Thyroid gland (tissue), 4 donors: ENCODE results near the gene ASCC3. TPM values are rescaled to one million over a fixed set of nuclear protein-coding genes. Genes with fewer than 3 reads are reported as not detected.

Source experiments
- DNase-seq, 2 donors: peaks; one replicate each; pipeline ENCODE4 v3.0.0-alpha.2; 2019
- H3K27ac ChIP-seq, 3 donors: fragments of 200-600 bp; sonication (generic); 1 replicate in 2 of 3; 2 replicates in 1 of 3; pipeline ENCODE4 v1.5.1; 2016 to 2019; ENCODE audit warnings: mild to moderate bottlenecking in 1 of 3, moderate library complexity in 1 of 3
- H3K27me3 ChIP-seq: fragments of 200-600 bp; sonication (generic); one replicate; pipeline ENCODE4 v1.5.1; 2019
- H3K36me3 ChIP-seq, 2 donors: fragments of 200-600 bp; sonication (generic); one replicate each; pipeline ENCODE4 v1.5.1; 2016 to 2019
- H3K4me1 ChIP-seq, 2 donors: fragments of 200-600 bp; sonication (generic); one replicate each; pipeline ENCODE4 v1.5.1; 2017 to 2019
- H3K4me3 ChIP-seq, 3 donors: fragments of 200-600 bp; sonication (generic); replicated peaks in 1 of 3; 1 replicate in 2 of 3; 2 replicates in 1 of 3; pipeline ENCODE4 v1.5.1; 2016; ENCODE audit warnings: mild to moderate bottlenecking in 1 of 3
- H3K9me3 ChIP-seq: fragments of 200-600 bp; sonication (generic); one replicate; pipeline ENCODE4 v1.5.1; 2017
- POLR2A ChIP-seq, 2 donors: fragments of 450-650 bp; IDR thresholded peaks; one replicate each; pipeline ENCODE4 v1.6.1; 2017; ENCODE audit warnings: antibody characterized with exemption in 2 of 2, mild to moderate bottlenecking in 2 of 2, moderate library complexity in 1 of 2
- WGBS, 2 donors: methylation state at CpG; one replicate each; pipeline ENCODE4 v1.1.5; 2017; 5-methylcytosine and 5-hydroxymethylcytosine counted together
- intact Hi-C: fragments of 100-400 bp; cut with DNase I; formaldehyde crosslinking; loops from one replicate; pipeline ENCODE4 v1.15.1; 2023
- total RNA-seq, 4 donors: library from RNA; depleted of rRNA; stranded (reverse); fragments of >200 nt; gene quantifications; one replicate each; pipeline ENCODE4 v1.2.3, GENCODE V29; 2016
- TF ChIP-seq, protein P1 (sequence below), 6 experiments: fragments of 200-600 bp in 3 of 6; fragments of 450-650 bp in 3 of 6; sonication (generic) in 3 of 6; IDR thresholded peaks; one replicate each; pipeline ENCODE4 v1.5.1; 2016 to 2019; ENCODE audit warnings: antibody characterized with exemption in 6 of 6, mild to moderate bottlenecking in 2 of 6, inconsistent platforms in 1 of 6, moderate library complexity in 1 of 6

Gene ASCC3
- total RNA-seq, 4 donors from 2014 or later, result 27.3 to 40.1 (median 33.8) TPM

DNA sequence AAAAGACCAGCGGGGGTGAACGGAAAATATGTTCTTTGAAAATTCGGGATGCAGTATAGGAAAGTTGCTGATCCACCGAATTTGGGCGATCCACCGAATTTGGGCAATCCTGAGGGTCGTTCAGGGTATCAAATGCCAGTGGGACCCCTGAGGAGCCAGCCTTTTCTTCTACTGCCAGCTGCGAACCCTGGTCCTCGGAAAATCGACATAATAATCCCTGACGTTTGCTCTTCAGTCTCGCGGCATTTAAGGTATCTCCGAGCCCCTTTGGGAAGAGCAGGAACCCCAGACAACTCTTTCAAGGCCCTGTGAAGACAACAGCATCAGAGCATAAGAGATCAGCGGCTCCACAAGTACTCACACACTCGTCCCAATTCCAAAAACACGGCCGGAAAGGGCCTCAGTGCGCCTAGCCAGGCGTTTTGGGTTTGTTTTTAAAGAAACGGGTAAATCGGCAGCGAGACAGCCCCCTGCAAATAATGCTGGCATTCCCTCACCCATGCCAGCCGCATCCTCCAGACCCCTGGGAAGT lies 417.4 kb downstream of the ASCC3 start:
- intact Hi-C loops, result no loop called here
- Histone ChIP-seq H3K4me1 (peaks cover 3 to 24% of the 10 kb centered on the region in 2 donors), H3K4me3 (no peak overlapping the region), H3K27ac (no peak overlapping the region), H3K36me3 (no peaks in the 10 kb centered on the region), H3K9me3 (no peaks in the 10 kb centered on the region), H3K27me3 (peaks cover 92% of the 10 kb centered on the region)
- 6 to 9% methylated on average over 24 of the region's 24 CpGs for WGBS, 2 donors
- no peak for TF ChIP-seq POLR2A (IDR thresholded peaks at IDR 0.05)
- TF ChIP-seq, protein P1, sequence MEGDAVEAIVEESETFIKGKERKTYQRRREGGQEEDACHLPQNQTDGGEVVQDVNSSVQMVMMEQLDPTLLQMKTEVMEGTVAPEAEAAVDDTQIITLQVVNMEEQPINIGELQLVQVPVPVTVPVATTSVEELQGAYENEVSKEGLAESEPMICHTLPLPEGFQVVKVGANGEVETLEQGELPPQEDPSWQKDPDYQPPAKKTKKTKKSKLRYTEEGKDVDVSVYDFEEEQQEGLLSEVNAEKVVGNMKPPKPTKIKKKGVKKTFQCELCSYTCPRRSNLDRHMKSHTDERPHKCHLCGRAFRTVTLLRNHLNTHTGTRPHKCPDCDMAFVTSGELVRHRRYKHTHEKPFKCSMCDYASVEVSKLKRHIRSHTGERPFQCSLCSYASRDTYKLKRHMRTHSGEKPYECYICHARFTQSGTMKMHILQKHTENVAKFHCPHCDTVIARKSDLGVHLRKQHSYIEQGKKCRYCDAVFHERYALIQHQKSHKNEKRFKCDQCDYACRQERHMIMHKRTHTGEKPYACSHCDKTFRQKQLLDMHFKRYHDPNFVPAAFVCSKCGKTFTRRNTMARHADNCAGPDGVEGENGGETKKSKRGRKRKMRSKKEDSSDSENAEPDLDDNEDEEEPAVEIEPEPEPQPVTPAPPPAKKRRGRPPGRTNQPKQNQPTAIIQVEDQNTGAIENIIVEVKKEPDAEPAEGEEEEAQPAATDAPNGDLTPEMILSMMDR (IDR thresholded peaks at IDR 0.05), result no peak
- no peak for DNase-seq

DNA sequence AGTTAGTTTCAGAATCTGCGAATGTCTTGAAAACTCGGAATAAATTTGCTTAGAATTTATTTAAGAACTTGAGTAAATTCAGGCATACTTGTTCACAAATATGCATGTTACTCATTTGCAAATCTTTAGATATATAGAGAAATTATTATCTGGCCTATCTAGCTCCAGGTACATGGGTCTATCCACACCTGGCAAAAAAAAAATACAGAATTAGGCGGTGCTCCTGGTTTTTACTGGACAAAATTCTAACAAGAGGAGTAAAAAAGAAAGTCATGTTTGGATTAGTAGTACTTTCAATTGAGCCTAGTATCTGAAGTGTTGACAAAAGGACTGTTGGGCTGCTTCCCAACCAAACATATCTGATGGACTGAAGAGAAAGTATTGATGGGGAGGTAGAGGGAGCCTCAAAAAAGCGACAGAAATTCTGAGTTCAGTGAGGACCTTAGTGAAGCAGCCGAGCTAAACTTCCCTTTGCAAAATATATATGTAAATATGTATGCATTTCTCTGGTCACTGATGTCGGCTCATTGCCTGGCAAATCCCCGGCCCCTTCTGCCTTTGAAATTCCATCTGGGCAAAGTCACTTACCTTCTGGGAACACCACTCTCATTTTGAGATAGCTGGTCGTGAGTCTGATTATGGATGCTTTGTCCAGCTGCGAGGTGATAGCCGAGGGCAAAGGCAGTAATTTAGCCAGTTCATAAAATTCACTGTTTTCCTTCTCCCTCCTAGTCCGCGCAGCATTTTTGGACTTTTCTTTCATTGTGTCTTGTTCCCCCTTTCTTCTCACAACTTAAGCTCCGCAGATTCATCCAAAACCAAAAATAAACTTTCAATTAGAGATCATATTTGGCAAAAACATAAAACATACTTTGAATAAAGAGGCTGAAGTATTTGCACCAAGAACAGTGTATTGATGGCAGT lies 418.2 kb downstream of the ASCC3 start:
- WGBS, 2 donors, result 13 to 18% methylated on average over 13 of the region's 13 CpGs
- Histone ChIP-seq H3K9me3 (no peaks in the 10 kb centered on the region), H3K27ac (no peak overlapping the region), H3K36me3 (no peaks in the 10 kb centered on the region), H3K27me3 (peaks cover 93% of the 10 kb centered on the region), H3K4me3 (no peak overlapping the region), H3K4me1 (peaks cover 3 to 24% of the 10 kb centered on the region in 2 donors)
- no peak for TF ChIP-seq POLR2A (IDR thresholded peaks at IDR 0.05)
- TF ChIP-seq, protein P1 (IDR thresholded peaks at IDR 0.05), result no peak
- intact Hi-C loops, result no loop called here
- DNase-seq, result no peak

DNA sequence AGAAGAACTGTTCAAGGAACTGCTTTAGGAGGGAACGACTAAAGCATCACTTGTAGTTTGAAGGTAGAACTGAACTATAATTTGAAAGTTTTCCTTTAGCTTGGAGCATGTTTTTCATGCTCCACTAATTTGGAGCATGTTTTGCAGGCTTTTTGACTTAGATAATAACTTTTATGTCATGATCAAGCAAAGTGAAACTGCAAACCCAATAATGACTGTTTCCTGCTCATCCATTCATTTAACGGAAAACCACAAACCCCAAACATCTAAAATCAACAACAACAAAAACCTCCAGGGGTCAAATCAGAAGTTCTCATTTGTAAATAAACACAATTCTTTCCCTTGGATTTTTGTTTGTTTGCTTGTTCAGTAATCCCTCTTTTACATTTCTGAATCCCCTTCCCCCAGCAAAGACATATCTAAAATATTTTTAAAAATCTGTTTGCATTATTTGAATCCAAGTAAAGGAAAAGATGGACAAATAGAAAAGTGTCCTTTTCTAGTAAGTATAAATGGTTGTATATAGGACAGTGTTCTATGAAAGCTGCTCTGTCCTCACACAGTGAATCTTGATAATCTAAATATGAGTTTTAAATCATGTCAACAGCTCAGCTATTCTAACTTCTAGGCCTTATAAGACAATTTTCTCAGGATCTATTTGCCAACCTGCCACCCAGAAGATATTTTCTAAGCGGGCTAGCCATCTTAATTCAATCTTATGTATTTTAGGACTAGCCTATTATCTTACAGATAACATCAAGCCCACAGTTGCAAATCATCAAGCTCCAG lies 419.0 kb downstream of the ASCC3 start:
- no peak for TF ChIP-seq POLR2A (IDR thresholded peaks at IDR 0.05)
- TF ChIP-seq, protein P1 (IDR thresholded peaks at IDR 0.05), result no peak
- Histone ChIP-seq H3K4me3 (no peak overlapping the region), H3K4me1 (peaks cover 3 to 18% of the 10 kb centered on the region in 2 donors), H3K9me3 (no peaks in the 10 kb centered on the region), H3K27me3 (peaks cover 93% of the 10 kb centered on the region), H3K27ac (no peak overlapping the region), H3K36me3 (no peaks in the 10 kb centered on the region)
- intact Hi-C loops, result no loop called here
- no peak for DNase-seq
- 12 to 17% methylated on average over 3 of the region's 3 CpGs for WGBS, 2 donors

DNA sequence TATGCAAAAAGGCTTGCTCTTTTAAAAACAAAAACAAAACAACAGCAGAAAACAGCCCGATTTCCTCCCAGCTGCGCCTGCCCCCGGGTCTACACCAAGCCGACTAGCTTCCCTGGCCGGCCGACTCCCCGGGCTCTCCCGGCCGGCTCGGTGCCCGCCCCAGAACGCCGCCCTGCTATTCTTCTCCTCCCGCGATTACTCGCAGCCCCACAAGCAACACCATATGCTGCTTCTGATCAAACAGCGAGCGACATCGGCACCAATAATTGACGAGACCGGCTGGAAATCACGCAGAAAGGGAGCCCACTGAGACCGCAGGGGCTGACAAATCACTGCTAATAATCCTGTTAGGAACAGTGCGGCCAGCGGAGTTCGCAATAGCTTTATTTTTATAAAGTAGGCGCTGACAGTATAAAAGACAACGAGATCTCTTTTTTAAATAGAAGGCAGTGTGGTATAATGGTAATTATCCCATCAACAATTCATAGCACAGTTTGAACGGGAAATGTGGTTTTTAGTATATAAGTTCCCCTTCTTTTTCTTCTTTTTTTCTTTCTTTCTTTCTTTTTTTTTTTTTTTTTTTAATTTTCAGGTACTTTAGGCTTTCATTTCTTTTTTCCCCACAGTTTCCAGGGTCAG lies 419.7 kb downstream of the ASCC3 start:
- WGBS, 2 donors, result 9 to 11% methylated on average over 29 of the region's 29 CpGs
- H3K9me3 ChIP-seq, result no peaks in the 10 kb centered on the region
- intact Hi-C loops, result no loop called here
- H3K27me3 ChIP-seq, result peaks cover 92% of the 10 kb centered on the region
- no peaks in the 10 kb centered on the region for H3K36me3 ChIP-seq
- DNase-seq, result no peak
- no peak overlapping the region for H3K27ac ChIP-seq
- peaks cover 3 to 12% of the 10 kb centered on the region in 2 donors for H3K4me1 ChIP-seq
- H3K4me3 ChIP-seq, result no peak overlapping the region
- no peak for TF ChIP-seq POLR2A (IDR thresholded peaks at IDR 0.05)
- TF ChIP-seq, protein P1 (IDR thresholded peaks at IDR 0.05), result no peak
